Activated CD4-positive, alpha-beta T cell treated with anti-CD3 and anti-CD28 coated beads, Interleukin-10, Interleukin-2, amounts not matched to agents 100 ng/mL and 50 ng/mL, durations not matched to agents 16 hours and 8 hours (primary cell): ENCODE data around the gene INO80C.
"Not testable (repeated sequence)": the region's sequence is repeated elsewhere in the genome, so short reads cannot be mapped to it uniquely, and the experiment has no call there.

Experiments used
- DNase-seq: peaks from one replicate; pipeline ENCODE4 v3.0.0-alpha.2; 2020

Gene INO80C

DNA sequence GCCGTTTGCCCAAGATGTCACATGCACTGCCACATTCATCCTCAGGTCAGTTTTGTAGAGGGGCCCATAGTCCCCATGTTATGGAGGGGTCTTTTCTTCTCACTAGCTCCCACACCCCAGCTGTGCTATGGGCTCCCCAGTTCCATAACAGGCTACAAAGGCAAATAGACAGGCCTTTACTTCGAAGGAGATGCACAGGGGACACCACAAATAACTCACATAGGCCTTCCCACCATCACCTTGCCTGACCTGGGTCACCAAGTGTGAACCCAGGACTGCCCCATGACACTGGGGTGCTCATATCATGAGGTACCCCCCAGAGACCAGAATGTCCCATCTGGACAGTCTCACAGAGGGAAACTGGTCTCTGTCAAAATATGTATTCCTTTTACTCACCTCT lies 15.0 kb upstream of the INO80C start:
- DNase-seq, result no peak

DNA sequence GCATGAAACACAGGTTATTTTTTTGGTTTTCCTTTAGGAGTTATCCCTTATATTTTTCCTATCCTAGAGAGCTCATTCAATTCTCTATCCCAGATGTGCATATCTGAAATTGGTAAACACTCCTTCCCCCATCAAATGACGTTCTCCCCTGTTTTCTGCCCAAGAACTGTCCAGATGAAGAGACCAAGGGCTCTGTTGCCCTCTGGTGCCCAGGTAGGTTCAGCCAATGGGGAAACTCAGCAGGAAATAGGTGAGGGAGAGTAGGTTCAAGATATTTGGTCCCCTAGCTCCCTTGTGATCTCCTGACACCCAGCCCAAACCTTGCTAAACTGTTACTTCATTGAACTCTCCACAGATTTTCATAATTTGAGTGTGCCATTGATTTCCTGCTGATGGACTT lies 14.1 kb upstream of the INO80C start:
- DNase-seq, result no peak

DNA sequence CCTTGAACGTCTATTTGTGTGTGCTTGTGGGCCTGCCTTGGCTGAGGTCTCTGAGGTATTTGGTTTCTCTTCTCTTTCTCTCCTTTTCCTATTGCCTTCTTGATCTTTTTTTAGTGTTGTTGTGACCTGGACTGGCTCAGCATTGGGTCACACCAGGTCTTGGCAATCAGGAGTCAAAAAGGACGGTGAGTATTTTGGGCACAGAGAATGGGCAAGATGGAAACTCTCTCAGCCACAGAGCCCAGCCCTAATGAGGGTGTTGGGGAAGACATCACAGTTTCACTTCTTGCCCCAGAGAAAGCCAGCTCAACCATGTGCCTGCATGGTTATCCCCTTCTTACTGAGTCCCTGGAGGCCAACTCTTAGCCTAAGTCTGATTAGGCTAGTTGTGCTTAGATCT lies 13.7 kb upstream of the INO80C start:
- no peak for DNase-seq

DNA sequence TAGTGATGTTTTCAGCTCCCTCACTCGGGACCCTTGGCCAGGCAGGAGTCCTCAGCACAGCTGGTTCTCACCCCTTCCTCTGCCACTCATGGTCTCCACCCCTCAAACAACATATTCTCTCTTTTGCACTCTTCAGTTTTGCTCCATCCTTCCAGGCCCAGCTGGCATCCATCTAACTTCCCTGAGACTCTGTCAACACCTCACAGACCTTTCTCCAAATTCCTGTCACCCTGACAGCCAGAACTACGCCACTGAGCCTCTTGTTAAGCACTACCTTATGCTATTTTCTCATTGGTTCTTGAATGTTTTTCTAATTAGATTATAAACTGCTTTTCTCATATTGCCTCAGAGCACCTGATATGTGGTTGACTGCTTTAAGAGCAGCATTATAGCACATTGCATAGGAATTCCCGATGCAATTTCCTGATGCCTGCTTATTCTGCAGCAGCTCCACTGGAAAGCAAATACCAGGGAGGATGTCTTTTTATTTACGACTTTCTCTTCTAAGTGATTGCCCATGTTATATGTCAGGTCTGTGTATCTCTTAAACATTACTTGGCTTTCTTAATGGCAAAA lies 12.4 kb upstream of the INO80C start:
- no peak for DNase-seq

DNA sequence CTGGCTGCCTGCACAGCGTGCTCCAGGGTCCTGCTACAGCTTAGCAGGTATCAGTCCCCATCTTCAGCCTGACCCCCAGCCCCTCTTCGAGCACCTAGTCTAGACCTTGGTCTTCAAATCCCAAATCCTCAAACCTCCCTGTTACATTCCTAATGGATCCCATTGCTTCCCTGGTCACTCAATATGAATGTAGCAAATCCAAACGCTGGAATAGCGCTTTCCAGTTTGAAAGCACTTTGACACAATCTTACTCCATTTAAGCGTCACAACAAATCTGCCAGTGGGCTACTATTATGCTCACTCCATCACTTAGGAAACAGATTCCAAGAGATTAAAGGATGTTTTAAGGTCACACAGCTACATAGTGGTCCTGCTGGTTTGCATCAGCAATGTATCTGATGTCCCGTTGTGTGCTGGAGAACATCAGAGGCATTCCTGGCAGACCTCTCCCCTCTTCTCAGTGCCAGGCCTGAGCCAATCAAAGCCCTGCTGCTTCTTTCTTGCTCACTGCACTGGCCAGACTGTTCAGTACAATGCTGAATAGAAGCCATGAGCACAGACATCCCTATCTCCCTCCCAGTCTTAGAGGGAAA lies 11.1 kb upstream of the INO80C start:
- DNase-seq, result no peak

DNA sequence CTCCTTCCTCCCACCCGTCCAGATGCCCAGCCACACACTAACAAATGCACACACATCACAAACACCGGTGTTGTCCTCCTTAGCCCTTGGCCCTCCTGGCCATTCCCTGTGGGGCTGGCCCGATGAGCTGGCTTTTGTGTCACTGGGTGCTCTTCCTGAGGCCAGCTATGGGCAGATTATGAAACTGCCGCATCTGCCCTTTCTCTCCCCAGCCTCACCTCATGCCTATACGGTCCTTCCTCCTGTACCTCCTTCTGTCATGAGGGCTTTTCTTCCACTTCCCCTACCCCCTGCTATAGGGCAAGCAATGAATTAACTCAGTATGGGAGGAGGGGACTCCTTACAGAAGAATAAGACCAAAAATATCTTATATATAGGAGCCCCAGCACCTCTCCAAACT lies 10.3 kb upstream of the INO80C start:
- no peak for DNase-seq

DNA sequence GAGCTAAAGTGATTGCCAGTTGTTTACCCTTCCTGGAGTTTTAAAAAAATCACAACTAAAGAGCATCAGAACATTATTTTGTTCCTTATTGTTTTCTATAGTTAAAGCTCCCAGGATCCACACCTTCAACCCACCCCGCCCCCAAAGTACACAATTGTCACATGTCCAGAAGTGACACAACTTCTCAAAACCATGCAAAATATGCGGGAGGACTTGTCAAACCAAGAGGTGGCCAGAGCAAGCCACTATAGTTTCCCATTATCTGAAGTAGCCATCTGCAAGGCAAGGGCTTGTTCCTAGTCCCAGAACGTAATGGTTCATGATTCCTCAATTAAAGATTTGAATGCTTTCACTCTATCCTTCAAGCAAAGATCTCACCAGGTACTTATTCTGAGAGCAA lies 9.9 kb upstream of the INO80C start:
- no peak for DNase-seq

DNA sequence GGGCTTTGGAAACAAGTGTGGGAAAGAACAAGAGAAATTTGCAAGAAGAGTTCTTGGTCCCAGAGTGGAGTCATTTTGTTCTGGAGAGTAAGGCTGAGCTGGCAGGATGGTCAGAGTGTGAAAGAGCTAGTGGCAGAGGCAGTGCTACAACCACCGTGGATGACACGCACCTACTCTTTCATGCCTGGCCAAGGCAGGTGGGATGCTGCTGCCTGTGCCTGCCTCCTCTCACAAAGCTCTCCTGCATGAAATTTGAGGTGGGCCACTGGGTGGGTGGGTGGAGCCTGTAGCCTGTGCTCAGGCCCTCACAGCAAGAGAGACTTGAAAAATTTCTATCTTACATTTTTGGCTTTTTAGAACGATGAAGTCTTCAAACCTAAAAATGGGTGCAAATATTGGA lies 9.4 kb upstream of the INO80C start:
- DNase-seq, result no peak

DNA sequence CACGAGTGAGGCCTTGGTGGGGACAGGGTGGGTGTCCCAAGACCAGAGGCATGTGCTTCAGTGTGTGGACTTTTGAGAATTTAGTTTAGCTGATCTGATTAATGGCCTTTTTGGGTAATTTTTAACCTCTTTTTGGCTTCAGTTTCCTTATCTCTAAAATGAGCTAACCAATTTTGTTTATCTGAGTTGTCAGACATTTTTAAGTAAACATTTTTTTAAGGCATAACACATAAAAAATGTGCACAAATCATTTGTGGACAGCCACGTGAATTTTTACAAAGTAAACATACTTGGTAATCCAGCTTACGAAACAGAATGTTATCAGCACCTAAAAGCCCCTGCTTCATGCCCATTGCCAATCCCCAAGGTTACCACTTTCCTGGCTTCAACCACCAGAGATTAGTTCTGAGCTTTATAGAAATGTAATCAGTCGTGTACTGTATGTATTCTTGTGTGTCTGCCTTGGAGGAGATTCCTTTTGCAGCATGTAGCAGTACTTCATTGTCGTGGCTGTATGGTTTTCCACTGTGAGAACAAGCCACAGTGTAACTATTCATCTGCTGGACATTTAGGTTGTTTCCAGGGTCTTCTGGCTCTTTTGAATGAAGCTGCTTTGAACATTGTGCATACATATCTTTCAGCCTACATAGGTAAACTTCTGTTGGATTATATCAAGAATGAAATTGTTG lies 8.4 kb upstream of the INO80C start:
- no peak for DNase-seq

DNA sequence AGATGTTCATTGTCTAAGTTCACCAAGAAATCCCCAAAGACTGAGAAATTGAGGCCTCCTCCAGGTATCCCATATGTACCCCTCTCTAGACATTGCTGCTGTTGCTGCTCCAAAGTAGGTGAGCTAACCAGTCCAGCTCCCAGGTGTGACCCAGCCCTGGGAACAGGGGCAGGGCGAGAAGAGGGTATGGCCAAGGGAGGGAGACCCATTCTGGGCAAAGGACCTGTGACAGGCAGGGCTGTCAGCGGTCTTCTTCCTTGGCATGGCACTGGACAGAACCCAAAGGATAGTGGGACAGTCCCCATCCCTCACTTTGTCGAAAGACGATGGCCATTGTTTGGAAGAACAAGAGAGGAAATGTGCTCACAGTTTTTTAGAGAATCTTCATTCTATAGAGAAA lies 7.2 kb upstream of the INO80C start:
- DNase-seq, result no peak

DNA sequence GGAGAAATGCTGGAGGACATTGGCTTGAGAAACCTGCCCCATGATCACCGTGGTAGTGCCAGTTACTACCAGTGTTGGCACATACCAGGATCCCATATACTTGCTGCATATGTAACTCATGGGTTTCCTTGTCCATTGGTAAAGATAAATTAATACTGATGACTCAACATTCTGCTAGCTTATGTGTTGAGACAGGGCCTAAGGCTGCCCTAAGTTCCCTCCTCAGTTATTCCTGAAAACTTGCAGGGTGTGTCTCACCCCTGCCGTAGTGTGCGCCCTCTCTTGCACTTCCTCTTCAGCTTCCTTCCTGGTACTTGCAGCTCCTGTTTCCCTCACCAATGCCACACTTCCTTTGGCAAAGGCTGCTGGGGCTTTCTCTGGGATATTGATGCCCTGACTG lies 4.3 kb upstream of the INO80C start:
- no peak for DNase-seq

DNA sequence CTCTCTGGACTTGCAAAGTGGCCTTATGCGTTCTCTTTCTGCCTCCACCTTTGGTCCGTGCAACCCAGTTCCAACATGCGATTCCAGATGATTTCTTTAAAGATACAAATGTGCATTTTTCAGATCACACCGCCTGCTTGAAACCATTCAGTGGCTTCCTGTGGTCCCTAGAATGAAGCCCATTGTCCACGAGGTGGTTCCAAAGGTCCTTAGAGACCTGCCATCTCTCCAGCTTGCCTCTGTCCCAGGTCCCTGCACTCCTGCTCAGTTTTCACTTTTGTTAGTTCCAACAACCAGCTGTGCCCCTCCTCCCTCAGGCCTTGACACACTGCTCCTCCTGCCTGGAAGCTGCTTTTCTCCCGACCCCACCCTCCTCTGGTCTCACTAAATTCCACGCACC lies 3.6 kb upstream of the INO80C start:
- DNase-seq, result no peak

DNA sequence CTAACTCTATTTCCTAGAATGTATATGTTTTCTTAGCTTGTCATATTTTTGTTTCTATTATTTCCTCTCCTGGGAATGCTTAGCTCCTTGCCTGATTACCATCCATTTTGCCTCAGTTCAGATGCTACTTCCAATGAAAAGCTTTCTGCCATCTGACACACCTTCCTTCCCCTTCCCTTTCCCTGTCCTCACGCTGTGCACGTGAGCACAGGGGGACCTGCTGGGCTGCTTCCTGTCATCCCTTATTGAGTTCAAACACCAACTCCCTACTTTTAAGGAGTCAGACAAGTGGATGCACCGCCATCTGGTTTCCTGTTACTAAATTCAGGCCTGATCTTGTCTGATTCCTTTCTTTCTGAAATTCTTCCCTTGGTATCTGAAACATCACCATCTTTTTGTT lies 2.4 kb upstream of the INO80C start:
- no peak for DNase-seq

DNA sequence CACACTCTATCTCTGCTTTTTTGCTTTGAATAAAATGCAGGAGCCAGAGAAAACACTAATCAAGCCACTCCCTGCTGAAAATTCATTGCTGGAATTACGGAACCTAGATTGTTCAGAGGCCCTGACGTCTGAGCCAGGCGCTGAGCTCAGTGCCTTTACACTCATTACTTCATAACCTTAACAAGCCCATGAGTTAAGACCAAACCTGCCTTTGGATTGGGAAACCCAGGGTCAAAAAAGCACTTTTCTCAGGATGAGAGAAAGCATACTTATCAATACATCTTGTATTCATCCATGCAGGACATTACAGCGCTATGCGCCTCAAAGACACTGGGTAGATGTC lies 762 bp downstream of the INO80C start:
- DNase-seq, result no peak

DNA sequence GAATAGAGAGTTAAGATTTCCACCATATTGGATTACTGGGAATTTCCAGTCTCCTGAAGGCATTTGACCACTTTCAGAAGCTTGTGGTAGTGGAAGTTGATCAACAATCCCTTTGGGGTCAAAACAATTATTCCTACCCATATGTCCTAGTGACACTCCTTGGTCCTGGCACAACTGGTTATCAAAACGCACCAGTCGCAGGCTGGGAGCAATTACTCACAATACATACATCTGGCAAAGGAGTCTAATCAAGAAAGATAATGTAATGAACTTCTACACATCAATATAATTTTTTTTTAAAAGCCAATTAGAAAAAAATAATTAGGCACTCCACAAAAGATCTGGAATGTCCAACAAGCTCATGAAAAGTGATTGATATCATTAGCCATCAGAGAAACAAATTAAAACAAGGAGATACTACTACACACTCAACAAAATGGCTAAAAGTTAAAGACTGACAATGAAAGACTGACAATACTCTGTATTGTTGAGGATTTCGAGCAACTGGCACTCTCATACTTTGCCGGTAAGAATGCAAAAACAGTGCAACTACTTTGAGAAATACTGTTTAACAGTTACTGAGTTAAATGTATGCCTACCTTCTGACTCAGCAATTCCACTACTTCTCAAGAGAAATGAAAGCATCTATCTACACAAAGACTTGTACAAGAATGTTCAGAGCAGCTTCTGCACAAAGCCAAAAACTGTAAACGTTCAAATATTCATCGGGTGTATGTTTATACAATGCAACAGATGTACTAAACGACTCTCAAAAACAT lies 2.0 kb downstream of the INO80C start:
- DNase-seq, result no peak

DNA sequence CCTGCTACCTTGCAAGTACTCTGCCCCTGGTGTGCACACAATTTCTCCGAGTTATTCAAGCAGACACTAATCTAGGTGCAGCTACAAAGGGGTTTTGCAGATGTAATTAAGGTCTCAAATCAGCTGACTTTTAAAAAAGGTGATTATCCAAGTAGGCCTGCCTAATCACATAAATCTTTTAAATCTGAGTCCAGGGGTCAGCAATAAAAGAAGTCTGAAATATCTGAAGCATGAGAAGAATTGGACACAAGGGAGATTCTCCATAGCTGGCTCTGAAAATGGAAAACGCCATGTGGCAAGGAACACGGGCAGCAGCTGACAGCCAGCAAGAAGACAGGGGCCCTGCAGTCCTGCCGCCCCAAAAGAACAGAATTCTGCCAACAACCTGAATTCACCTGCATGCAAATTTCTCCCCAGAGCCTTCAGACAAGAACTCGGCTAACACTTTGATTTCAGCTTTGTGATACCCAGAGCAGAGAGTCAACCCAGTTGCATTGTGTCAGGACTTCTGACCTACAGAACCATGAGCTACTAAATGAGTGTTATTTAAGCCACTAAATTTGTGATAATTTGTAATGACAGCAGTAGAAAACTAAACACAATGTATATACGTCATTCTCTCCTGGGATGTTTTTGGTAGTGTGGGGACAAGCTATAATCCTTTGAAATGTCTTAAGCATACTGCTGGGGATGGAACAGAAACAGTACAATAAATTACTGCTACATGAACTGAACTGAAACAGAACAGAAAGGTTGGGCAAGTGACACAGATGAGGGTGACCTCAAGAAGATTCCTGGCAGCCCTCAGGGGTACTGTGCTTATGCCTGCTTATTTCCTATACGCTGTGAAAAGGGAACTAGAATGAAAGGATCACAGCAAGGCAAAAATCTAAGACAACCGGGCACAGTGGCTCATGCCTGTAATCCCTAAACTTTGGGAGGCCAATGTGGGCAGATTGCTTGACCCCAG lies 3.2 kb downstream of the INO80C start:
- no peak for DNase-seq

DNA sequence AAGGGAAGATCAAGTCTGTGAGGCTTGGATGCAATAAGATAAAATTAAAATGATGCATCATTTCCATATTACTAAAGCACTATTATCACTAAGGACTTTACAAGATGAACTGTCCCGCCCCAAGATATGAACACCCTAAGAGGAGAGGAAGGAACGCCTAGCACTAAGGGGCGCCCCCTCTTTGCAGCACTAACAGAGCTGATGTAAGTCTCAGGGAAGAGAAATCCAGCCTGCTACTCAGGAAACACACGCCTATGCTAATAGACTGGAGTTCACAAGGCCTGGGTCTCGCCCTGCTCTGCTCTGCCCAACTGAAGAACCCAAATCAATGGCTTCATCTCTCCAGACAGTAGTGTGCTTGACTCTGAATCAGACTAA lies 6.1 kb downstream of the INO80C start:
- DNase-seq, result no peak

DNA sequence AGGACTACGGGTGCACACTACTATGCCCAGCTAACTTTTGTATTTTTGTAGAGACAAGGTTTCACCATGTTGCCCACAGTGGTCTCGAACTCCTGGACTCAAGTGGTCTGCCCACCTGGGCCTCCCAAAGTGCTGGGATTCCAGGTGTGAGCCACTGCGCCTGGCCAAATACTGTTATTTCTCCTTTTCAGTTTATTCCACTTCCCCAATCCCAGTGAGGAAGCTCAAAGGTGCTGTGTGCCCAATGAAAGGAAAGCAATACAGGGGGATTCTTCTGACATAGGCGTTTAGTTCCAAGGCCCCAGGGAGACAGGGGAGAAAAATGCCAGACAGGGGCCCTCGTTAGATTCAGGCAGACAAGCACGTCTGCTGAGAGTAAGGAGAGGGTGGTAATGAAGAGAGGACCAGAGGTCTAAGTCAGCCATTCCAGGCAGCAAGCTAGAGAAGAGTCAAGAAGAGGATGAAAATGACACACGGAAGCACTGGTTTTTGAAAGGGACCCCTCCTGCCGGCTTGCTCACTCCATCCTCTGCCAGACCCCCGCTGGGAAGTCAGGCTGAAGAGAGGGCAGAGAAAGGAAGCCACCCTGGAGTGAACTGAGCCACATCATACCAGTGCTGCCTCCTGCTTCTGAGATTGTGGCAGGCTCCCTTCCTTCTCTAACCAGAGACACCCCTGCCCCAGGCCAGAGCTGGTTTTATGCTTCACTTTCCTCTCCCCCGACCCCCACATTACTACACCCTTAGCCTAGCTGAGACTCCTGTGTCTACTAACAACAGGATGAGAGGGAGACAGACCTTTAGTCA lies 6.7 kb downstream of the INO80C start:
- DNase-seq, result no peak

DNA sequence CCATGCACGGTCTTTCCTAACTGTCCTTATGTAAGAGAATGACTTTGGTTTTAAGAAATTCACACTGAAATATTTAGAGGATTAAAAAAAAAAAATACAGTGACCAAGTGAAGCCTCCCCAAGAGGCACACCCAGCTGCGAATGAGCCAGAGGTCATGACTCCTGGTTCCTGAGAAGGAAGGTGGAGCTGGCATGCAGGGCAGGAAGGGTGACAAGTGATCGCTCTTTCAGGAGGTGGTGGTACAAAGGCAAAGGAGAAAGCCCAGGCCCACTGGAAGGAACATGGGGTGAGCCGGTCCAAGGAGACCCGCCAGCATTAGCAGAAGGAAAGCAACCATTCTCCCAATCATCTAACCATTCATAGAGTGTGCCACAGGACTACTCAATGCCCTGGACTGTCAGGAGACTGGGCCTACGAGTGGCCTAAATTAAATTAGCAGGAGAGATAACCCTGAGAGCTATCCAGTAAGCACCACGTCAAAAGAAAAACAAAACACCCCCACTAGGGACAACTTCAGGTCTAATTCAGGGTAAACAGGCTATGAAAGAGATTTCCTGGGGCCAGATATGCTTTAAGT lies 7.8 kb downstream of the INO80C start:
- no peak for DNase-seq

DNA sequence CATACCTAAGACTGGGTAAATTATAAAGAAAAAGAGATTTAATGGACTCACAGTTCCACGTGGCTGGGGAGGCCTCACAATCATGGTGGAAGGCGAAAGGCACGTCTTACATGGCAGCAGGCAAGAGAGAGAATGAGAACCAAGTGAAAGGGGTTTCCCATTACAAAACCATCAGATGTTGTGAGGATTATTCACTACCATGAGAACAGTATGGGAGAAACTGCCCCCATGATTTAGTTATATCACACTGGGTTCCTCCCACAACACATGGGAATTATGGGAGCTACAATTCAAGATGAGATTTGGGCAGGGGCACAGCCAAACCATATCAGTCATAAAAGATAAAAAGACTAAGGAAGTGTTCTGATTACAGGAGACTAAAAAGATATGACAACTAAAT lies 8.5 kb downstream of the INO80C start:
- DNase-seq, result not testable (repeated sequence)

DNA sequence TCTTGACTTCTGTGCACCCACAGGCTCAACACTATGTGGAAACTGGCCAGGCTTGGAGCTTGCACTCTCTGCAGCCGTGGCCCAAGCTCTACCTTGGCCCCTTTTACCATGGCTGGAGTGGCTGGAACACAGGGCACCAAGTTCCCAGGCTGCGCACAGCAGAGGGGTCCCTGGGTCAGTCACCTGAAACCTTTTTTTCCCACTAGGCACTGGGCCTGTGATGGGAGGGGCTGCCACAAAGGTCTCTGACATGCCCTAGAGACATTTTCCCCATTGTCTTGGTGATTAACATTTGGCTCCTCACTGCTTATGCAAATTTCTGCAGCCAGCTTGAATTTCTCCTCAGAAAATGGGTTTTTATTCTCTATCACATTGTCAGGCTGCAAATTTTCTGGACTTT lies 9.4 kb downstream of the INO80C start:
- DNase-seq, result not testable (repeated sequence)

DNA sequence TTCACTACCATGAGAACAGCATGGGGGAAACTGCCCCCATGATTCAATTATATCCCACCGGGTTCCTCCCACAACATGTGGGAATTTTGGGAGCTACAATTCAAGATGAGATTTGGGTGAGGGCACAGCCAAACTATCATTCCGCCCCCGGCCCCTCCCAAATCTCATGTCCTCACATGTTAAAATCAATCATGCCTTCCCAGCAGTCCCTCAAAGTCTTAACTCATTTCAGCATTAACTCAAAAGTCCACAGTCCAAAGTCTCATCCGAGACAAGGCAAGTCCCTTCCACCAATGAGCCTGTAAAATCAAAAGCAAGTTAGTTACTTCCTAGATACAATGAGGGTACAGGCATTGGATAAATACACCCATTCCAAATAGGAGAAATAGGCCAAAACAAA lies 10.2 kb downstream of the INO80C start:
- not testable (repeated sequence) for DNase-seq
